HepG2 (cell line): ENCODE measurements around the gene TP73. TPM values are rescaled to one million over a fixed set of nuclear protein-coding genes. Genes with fewer than 3 reads are reported as not detected.

Experiments used
- AHDC1 ChIP-seq: sonication (generic); formaldehyde crosslinking; IDR thresholded peaks from 2 replicates; pipeline ENCODE4 v1.5.1; 2020; ENCODE audit warnings: mild to moderate bottlenecking, missing genetic modification reagents, borderline replicate concordance
- ATF1 ChIP-seq: IDR thresholded peaks from 2 replicates; pipeline ENCODE4 v1.6.1; 2016; ENCODE audit warnings: mild to moderate bottlenecking, control low read depth
- BRF2 ChIP-seq: sonication (generic); formaldehyde crosslinking; IDR thresholded peaks from 2 replicates; pipeline ENCODE4 v1.8.1; 2022; ENCODE audit warnings: mild to moderate bottlenecking, missing genetic modification reagents
- CBFB ChIP-seq: sonication (generic); formaldehyde crosslinking; IDR thresholded peaks from 2 replicates; pipeline ENCODE4 v1.4.0; 2020; ENCODE audit warnings: missing genetic modification reagents
- CHD2 ChIP-seq: IDR thresholded peaks from 2 replicates; pipeline ENCODE4 v1.6.1; 2011; ENCODE audit warnings: low read depth, low read length, improper control_type of control experiment
- KDM4B ChIP-seq: sonication (generic); formaldehyde crosslinking; IDR thresholded peaks from 2 replicates; pipeline ENCODE4 v1.4.0; 2020; ENCODE audit warnings: missing genetic modification reagents
- MLLT10 ChIP-seq: sonication (generic); formaldehyde crosslinking; IDR thresholded peaks from 2 replicates; pipeline ENCODE4 v1.4.0; 2020; ENCODE audit warnings: missing genetic modification reagents
- NCOR1 ChIP-seq: fragments of 200-600 bp; sonication (generic); IDR thresholded peaks from 2 replicates; pipeline ENCODE4 v1.7.0; 2017; ENCODE audit warnings: antibody characterized with exemption, low read length, borderline replicate concordance
- NR2F1 ChIP-seq, 2 experiments: fragments of 450-650 bp in 1 of 2; formaldehyde crosslinking in 1 of 2; IDR thresholded peaks; 2 replicates each; pipeline versions ENCODE4 v1.5.0 to v1.6.1; 2016 to 2020; ENCODE audit warnings: mild to moderate bottlenecking in 1 of 2, missing compliant biosample characterization in 1 of 2, missing genetic modification reagents in 1 of 2, moderate library complexity in 1 of 2
- PTBP1 ChIP-seq: fragments of 200-400 bp; formaldehyde crosslinking; IDR thresholded peaks from 2 replicates; pipeline ENCODE4 v1.6.1; 2018; ENCODE audit warnings: low read length, low read depth; ENCODE audit not compliant: poor library complexity, severe bottlenecking
- RBM22 ChIP-seq: fragments of 200-400 bp; formaldehyde crosslinking; optimal IDR thresholded peaks from 2 replicates; pipeline ENCODE3; 2017; ENCODE audit warnings: mild to moderate bottlenecking, low read length, moderate library complexity
- RNF2 ChIP-seq: fragments of 450-650 bp; conservative IDR thresholded peaks from 2 replicates; pipeline ENCODE4 v1.6.1; 2016; ENCODE audit warnings: low read depth
- TP53 ChIP-seq: sonication (generic); formaldehyde crosslinking; conservative IDR thresholded peaks from 2 replicates; pipeline ENCODE4 v1.4.0; 2020; ENCODE audit warnings: missing genetic modification reagents
- ZBTB26 ChIP-seq: IDR thresholded peaks from 2 replicates; pipeline ENCODE4 v1.6.1; 2016; ENCODE audit warnings: missing compliant biosample characterization, missing genetic modification reagents, borderline replicate concordance
- ZMYM2 ChIP-seq: sonication (generic); formaldehyde crosslinking; IDR thresholded peaks from 2 replicates; pipeline ENCODE4 v1.8.0; 2022; ENCODE audit warnings: mild to moderate bottlenecking, missing genetic modification reagents
- ZNF101 ChIP-seq: sonication (generic); formaldehyde crosslinking; IDR thresholded peaks from 2 replicates; pipeline ENCODE4 v1.4.0; 2020; ENCODE audit warnings: mild to moderate bottlenecking, low read depth, missing genetic modification reagents, borderline replicate concordance
- ZNF367 ChIP-seq: sonication (generic); formaldehyde crosslinking; IDR thresholded peaks from 2 replicates; pipeline ENCODE4 v1.4.0; 2020; ENCODE audit warnings: missing genetic modification reagents, borderline replicate concordance
- ZNF484 ChIP-seq: sonication (generic); formaldehyde crosslinking; IDR thresholded peaks from 2 replicates; pipeline ENCODE4 v1.5.1; 2020; ENCODE audit warnings: mild to moderate bottlenecking, low read depth, missing genetic modification reagents, borderline replicate concordance
- ZNF562 ChIP-seq: sonication (generic); formaldehyde crosslinking; IDR thresholded peaks from 2 replicates; pipeline ENCODE4 v1.8.0; 2022; ENCODE audit warnings: missing genetic modification reagents, borderline replicate concordance
- ZNF737 ChIP-seq: sonication (generic); formaldehyde crosslinking; IDR thresholded peaks from 2 replicates; pipeline ENCODE4 v1.5.0; 2020; ENCODE audit warnings: missing genetic modification reagents, mild to moderate bottlenecking, borderline replicate concordance
- ZNF891 ChIP-seq: sonication (generic); formaldehyde crosslinking; IDR thresholded peaks from 2 replicates; pipeline ENCODE4 v1.5.0; 2020; ENCODE audit warnings: mild to moderate bottlenecking, missing genetic modification reagents
- polyA plus RNA-seq, 8 experiments: library from polyadenylated mRNA; depleted of rRNA in 3 of 8; stranded (reverse) in 7 of 8; unstranded in 1 of 8; fragments of >200 nt; fragmentation: Illumina TruSeq in 4 of 8; extraction: Trizol in 4 of 8; gene quantifications; 2 replicates each; pipeline versions ENCODE4 v1.2.1 to v1.2.3, GENCODE V29; 2011 to 2016; ENCODE audit warnings: low read depth in 4 of 8, missing spikeins in 1 of 8, mixed read lengths in 1 of 8; ENCODE audit not compliant: insufficient read depth in 1 of 8
- total RNA-seq, 5 experiments: library from RNA; depleted of rRNA; stranded (reverse); fragments of >200 nt; fragmentation: Illumina TruSeq; extraction: Trizol; gene quantifications; 2 replicates each; pipeline ENCODE4 v1.2.3, GENCODE V29; 2016; ENCODE audit warnings: low read depth in 1 of 5

Gene TP73
- total and polyA plus RNA-seq, 2 of the 13 experiments (the other 11 are each of a cell fraction or from before 2014, with no cell fraction given): 0.49 to 1.1 TPM

DNA sequence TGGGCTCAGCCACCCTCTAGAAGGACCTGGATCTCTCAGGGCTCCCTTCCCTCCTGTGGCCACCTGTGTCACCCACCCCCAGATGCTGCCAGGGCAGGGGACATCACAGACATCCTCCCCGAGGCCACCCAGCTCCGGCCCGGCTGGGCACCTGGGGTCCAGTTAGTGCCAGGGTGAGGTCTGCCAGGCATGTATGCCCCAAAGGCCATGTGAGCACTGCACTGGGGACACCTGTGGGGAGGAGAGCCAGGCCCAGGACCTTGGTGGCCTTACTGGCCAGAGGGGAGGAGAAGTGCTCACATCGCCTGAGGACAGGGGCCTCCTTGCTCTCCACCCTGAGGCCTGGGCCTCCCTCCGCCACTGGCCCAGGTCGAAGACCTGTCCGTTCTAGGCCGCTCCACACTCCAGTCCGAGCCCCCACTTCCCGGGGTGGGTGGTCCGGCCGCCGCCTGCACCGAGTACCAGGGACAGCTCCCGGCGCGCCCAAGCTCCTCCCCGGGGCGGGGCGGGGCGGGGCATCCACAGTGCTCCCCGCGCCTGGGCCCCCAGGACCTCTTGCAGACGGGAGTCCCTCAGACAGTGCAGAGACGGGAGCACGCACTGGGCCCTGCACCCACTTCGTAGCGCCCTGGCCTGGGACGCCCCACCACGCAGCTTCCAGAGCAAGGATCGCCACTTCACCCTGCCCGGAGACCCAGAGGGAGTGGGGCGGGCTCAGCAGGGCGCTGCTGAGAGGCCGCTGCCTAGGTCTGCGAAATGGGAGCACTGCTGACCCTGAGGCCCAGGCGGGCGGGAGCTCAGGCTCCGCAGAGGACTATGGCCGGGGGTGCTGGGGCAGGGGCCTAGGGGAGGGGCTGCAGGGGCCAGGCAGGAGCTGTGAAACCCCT is 65.6 kb downstream of the TP73 start (continued):
- TF ChIP-seq CBFB (CRISPR knock-in tag) (no peak), KDM4B (CRISPR knock-in tag) (no peak), ZNF737 (CRISPR knock-in tag) (no peak), TP53 (CRISPR knock-in tag) (no peak), AHDC1 (peak; percentile 22; the same call in 1 of the 2 replicates), ZNF891 (CRISPR knock-in tag) (no peak), ATF1 (CRISPR knock-in tag) (no peak), NR2F1 (CRISPR knock-in tag; IDR thresholded peaks at IDR 0.05) (no peak), BRF2 (CRISPR knock-in tag) (no peak), ZNF562 (CRISPR knock-in tag) (no peak), RNF2 (no peak), ZBTB26 (CRISPR knock-in tag) (peak; percentile 65; the same call in 1 of the 2 replicates), PTBP1 (no peak), ZNF101 (CRISPR knock-in tag) (no peak), RBM22 (no peak), ZMYM2 (CRISPR knock-in tag) (no peak), NCOR1 (no peak), ZNF367 (no peak; the same call in 1 of the 2 replicates), CHD2 (no peak), MLLT10 (CRISPR knock-in tag) (no peak), ZNF484 (CRISPR knock-in tag) (no peak)
